ENCODE data around the gene BRICD5.
A peak's percentile ranks its signal among the peaks of the same experiment; 100 is the strongest.
"Not testable (repeated sequence)": the region's sequence is repeated elsewhere in the genome, so short reads cannot be mapped to it uniquely, and the experiment has no call there.

The BRICD5 gene

DNA sequence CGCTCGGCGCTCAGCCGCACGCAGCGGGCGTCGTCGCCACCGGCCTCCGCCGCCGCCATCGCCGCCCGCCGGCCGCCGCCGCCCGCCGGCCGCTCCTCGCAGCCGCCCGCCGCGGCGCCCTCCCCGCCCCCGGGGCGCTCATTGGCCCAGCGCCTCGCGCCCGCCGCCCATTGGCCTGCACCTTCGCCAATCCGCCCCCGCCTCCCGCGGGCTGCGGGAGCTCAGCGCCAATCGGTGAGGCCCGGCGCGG lies 4.0 kb upstream of the BRICD5 start, which contains the start of gene PGP:
Gene PGP, minus strand, starts transcription at position 122 of the 250 bp plus-strand sequence. Its CDS starts 63 bp downstream, at position 59.
- no peak for DNase-seq

DNA sequence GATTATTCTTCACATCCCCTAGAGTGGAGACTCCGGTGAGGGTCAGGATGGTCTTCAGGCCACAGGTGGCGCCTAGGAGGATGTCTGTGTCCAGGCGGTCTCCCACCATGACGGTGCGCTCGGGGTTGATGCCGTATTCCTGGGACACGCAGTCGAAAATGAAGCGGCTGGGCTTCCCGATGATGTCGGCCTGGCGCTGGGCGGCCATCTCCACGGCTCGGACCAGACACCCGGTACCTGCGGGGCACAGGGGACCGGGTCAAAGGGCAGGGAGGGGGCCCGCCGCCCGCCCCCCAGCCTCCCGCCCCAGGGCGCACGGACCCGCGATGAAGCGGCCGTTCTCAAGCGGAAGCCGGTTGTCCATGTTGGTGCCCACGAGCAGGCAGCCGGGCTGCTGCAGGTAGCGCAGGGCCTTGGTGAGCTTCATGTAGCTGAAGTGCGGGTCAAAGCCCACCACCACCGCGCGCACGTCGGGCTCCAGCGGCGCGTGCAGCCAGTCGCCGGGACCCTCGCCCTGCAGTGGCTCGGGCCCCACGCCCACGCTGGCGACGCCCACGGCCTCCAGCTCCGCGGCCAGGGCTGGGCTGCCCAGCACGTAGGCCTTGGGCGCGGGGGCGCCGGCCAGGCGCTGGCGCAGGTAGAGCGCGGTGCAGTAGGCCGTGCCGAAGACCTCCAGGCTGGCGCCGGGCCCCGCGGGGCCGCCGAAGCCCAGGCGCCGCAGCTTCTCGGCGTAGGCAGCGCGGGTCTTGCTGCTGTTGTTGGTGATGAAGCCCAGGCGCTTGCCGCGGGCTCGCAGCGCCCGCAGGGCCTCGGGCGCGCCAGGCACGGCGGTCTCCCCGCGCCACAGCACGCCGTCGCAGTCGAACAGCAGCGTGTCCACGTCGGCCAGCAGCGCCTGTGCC lies 3.4 kb upstream of the BRICD5 start:
- no peak for DNase-seq

DNA sequence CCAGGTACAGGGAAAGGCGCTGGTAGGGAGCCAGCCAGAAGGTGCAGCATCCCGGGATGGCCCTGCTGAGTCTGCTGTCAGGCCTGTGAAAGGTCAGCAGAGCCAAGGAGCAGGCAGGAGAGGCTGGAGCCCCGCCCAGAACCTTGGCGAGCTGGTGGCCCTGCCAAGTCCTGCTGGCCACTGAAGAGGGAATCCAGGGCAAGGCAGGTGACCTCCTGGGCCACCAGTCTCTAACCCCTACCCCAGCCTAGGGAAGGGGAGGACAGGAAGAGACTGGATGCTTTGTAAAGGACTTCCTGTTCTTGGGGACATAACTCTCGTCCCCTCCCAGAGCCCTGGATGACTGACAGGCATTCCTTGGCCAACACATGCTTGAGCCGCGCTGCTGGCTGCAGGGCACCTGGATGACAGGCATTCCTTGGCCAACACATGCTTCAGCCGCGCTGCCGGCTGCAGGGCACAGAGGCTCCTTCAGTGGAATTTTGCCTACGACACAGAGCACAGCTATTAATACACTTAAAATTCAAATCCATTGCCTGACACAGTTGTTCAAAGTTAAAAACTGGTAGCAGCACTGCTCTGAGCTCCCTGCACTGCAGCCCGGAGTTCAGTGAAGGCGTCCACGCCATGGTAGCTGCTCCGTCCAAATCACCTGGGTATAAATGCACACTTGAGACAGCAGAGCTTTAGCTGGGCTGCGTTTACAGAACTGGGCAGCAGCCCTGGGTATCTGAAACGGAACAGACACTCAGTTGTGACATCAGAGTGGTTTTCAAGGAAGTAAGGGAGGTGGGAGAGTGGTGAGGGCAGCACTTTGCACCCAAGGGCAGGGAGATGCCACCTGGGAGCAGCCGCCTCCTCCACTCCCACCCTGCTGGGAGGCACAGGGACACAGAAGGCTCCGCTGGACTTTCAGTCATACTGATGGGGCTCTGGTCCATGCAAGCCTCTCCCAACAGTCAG lies 2.0 kb upstream of the BRICD5 start:
- DNase-seq = no peak

DNA sequence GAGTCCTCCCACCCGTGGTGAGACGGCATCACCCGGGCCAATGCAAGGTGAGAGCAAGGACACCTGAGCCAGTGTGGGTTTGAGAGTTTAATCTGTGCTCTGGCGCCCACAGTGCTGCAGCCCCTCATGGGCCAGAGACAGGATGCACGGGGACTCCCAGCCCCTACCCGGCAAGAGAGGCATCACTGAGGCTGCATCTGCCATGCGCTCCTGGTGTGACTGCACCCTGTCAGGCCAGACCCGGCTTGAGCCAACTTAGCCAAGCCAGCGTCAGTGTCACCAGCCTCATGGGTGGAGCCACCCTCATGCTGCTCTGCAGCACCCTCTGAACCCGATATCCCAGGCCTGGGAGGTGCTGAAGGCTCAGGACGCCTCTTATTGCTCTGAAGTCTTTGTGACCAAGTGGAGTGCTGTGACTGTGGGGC lies 1.3 kb upstream of the BRICD5 start:
- DNase-seq = no peak

DNA sequence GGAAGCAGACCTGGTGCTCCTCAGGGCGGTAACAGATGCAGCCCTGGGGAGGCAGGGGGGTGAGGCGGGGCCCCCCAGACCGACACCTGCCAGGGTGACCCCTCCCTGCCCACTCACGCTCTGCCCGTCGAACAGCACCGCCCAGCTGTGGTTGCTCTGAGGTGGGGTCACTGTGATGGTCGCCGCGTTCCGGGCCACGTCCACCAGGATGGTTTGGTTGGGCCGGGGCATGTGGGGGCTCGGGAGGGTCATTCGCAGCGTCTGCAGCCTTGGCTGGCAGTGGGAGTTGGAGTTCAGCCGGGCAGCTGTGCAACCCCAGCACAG lies 692 bp downstream of the BRICD5 start:
- DNase-seq = no peak

DNA sequence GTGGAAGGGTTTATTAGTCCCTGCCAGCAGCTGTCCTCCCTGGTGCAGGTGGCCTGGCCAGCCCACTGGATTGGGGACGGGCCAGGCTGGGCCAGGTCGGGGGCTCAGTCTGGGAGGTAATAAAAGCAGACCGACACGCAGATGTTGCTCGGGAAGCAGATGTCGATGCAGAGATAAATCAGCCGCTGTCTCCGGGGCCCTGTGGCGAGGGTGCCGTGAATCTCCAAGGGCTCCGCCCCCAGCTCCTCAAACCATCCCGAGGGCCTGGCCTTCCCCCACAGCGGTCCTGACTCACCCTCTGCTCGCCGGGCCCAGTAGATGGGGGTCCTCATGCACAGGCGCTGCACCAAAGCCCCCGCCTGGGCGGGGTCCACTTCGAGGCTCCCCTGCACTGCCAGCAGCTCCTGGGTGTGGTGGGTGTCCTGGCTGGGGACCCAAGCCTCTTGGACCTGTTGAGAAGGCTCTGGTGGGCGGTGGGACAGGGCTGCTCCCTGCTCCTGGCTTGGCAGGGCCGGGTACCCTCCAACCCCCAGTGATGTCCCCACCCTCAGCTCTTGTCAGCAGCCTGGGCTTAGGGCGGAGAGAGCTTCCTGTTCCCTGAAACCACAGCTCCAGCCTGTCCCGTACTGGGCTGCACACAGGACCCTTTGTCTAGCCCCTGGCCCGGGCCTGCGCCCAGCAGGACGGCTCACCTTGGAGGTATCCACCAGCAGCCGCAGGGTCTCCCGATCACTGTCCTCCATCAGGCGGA lies 1.2 kb downstream of the BRICD5 start:
- no peak for DNase-seq

DNA sequence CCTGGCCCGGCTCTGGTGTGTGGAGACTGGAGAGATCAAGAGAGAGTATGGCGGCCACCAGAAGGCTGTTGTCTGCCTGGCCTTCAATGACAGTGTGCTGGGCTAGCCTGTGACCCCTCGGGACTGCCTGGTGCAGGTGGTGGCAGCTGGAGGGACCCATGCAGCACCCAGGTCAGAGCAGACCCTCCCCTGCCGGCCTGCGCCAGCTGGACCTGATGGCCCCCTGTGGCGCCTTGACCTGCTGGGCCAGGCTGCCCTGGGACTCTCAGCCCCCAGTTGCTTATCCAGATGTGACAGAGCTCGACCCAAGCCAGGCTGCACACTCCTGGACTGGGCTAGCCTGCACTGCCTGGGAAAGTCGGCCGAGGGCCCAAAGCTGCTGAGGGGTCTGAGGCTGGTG lies 1.9 kb downstream of the BRICD5 start:
- no peak for DNase-seq

DNA sequence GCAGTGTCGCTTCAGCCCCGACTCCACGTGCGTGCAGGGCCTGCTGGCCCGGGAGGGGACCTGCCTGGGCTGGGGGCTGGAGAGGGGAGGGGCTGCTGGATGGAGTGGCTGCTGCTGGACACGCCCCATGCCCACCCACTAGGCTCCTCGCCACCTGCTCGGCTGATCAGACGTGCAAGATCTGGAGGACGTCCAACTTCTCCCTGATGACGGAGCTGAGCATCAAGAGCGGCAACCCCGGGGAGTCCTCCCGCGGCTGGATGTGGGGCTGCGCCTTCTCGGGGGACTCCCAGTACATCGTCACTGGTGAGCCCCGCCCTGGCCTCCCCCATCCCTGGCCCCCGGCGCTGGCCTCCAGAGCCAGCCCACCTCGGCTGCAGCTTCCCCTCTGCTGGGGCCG lies 2.4 kb downstream of the BRICD5 start:
- peak; percentile 32 for DNase-seq

DNA sequence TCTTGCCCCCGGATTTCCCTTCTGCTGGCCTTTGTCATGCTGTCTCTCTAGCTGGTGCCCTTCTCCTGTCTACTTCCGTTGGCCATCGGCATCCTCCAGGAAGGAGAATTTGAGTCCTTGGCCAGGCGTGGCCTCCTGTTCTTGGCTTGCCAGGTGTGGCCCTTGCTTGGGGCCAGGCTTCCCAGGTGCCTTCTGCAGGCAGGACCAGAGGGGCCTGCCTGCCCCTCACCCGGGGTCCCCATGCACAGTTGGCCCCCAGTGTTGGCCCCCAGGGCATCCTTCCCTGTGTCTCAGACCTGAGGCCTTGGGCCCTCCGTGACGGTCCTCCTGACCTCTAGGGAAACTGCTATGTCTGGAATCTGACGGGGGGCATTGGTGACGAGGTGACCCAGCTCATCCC lies 2.8 kb downstream of the BRICD5 start:
- no peak for DNase-seq

DNA sequence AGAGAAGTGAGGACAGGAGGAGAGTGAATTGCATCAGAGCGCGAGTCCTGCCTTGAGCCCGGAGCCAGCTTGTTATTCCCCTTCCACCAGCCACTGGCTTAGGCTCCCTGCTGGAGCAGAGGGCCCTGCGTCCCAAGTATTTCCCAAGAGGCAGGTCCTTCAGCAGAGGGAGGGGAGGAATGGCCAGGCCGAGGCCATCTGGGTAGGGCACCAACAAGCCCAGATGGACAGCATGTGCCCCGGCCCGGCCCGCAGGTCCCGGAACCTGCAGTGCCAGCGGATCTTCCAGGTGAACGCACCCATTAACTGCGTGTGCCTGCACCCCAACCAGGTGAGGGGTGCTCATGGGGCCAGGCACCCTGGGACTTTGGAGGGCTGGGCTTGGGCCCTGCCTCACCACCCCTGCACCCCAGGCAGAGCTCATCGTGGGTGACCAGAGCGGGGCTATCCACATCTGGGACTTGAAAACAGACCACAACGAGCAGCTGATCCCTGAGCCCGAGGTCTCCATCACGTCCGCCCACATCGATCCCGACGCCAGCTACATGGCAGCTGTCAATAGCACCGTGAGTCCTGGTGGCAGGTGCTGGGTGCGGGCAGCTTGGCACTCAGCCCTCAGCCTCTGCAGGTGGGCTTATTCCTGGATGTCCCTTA lies 3.8 kb downstream of the BRICD5 start:
- DNase-seq = no peak

DNA sequence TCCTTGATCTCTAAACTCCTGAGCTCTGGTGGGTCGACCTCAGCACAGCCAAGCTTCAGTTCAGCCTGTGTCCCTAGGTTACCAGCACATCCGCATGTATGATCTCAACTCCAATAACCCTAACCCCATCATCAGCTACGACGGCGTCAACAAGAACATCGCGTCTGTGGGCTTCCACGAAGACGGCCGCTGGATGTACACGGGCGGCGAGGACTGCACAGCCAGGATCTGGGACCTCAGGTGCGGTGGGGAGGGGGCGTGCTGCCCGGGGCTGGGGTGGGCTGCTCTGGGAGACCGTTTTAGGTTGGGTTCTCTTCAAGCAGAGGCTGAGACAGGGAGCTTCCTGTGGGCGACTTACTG lies 4.3 kb downstream of the BRICD5 start:
- DNase-seq = no peak

DNA sequence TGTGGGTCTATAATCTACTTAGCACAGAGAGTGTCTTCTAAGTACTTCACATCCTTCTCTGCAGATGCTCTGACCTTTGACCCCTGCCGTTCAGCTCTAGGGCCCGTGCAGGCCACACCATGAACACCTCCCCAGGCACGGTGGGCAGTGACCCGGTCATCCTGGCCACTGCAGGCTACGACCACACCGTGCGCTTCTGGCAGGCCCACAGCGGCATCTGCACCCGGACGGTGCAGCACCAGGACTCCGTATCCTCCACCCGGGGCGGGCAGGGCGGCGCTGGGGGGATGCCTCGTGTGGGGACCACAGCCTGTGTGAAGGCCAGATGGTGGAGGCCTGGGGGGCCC lies 4.7 kb downstream of the BRICD5 start:
- DNase-seq = no peak

DNA sequence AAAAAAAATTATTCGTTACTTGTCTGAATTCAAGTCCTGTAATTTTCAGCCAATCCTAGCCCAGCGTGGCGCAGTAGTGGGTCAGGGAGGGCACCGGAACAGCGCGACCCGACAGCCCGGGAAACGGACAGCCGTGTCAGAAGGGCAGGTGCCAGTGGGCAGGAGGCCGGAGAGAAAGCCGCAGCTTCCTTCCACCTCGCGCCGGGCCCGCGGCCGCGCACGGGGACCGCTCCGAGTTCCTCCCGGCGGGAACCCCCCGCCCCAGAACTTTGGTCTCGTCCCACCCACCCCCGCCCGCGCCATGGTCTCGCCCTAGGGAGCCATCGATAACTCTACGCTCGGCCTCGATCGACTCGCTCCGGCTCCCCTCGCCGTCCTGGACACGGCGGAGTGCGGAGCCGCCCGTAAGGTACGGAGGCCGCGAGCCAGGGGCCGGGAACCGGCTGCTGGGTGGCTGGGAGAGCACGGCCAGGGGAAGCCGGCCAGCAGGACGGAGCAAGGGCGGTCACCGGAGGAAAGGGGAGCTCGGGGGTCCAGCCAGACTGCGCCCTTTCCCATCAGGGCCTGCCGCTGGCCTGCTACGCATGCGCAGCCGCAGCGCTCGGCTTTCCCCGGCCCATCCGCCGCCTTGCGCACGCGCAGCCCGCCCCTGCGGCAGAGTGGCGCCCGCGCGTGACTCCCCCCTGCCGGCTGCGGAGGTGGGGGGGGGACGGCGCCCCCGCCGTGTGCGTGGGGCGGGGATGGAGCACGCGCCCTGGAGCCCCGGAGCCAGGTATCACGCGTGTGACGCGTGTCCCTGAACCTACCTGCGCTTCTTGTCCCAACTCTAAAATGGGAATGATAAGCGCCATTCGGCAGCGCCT lies 5.3 kb downstream of the BRICD5 start, which contains the start of gene MLST8:
Gene MLST8, plus strand, starts transcription at position 351 of the 863 bp plus-strand sequence. CDS start 632 bp downstream, outside the sequence.
- peak; percentile 82 for DNase-seq

DNA sequence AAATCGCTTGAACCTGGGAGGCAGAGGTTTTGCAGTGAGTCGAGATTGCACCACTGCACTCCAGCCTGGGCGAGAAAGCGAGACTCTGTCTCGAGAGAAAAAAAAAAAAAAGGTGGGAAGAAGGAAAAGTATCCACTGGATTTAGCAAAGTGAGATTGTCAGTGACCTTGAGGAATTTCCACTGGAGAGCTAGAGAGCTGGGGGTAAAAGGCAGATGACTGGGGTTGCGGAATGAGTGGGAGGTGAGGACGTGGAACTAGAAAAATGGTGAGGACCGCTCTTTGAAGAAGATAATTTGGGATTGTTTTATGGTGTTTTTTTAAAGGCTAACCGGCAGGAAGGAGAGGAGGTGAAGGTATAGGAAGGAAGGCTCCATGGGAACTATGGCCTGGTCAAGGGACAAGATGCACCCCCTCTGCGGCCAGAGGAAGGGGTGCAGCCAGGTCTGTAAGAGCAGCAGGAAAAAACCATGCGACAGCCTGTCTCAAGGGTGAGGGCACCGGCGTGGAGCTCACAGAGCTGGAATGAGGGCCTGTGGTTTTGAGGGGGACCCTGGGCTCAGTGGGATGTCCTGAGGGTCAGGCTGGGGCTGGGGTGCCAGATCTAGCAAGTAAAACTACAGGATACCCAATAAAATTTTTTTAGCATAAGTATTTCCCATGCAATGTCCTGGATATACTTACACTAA lies 6.1 kb downstream of the BRICD5 start:
- DNase-seq = no peak

DNA sequence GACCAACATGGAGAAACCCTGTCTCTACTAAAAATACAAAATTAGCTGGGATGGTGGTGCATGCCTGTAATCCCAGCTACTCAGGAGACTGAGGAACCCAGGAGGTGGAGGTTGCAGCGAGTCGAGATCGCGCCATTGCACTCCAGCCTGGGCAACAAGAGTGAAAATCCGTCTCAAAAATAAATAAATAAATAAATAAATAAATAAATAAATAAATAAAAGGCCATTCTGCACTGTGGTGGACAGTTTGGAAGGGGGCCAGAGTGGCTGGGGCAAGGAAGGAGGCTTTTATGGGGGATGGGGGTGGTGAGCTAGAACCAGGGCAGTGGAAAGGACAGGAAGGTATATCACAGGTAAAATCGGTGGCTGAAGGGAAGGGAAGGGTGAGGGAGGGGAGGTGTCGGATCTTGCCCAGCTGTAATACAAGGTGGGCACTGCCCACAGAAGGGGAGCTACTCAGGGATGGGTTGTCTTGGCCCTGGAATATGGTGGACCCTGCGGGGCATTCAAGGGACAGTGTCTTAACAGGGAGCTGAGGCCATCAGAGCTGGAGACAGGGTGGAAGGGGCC lies 7.5 kb downstream of the BRICD5 start:
- not testable (repeated sequence) for DNase-seq

DNA sequence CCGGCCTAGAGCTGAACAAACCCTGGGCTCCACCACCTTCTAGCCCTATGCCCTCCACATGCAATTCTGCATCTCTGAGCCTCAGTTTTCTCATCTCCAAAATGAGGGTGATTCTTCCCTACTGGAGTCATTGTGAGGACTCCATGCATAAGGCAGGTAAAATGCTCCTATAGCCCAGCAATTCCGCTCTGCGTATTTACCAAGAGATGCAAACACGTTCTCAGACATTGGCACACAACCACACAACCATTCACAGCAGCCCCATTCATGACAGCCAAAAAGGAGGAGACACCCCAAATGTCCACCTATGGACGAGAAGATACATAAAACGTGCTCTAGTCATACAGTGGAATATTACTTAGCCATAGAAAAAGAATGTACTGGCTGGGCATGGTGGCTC lies 10.3 kb downstream of the BRICD5 start:
- DNase-seq = no peak

DNA sequence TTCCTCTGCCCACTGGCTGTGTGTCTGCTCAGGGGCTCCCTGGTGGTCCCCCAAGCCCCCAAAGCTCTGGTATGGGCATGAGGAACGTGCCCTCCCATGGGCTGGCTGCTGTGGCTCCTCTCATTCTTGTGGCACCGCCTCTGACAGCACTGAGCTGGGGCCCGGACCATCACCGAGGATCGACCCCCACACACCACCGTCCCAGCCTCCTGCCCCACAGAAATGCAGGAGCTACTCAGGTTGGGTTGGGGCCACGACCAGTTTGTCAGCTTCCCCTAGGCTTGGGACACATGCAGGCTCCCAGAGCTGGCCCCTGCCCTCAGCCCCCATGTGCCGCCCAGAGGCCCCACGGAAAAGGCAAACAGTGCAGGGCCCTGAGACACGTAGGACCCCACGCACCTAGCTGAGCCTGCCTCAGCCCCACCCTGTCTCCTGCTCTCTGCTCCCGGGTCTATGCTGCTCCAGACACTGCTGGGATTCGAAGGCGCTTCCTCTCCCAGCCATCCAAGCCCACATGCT lies 11.0 kb downstream of the BRICD5 start:
- DNase-seq = no peak

DNA sequence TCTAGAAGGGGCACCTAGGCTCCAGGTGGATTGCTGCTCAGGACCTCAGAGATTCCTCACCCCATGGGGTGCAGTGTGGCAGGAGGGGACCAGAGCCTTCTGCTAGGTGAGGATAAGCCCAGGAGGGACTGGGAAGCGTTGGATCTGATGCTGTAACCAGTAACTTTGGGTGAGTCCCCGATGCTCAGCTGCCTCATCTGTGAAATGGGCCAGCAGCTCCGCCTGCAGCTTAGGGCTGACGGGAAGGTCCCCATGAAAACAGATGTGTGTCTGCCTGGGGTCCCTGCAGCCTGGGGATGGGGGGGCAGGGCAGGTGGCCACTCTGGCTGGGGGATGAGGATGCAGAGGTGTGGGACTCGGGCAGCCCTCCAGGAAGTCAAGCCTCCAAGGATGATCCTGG lies 11.6 kb downstream of the BRICD5 start:
- no peak for DNase-seq

DNA sequence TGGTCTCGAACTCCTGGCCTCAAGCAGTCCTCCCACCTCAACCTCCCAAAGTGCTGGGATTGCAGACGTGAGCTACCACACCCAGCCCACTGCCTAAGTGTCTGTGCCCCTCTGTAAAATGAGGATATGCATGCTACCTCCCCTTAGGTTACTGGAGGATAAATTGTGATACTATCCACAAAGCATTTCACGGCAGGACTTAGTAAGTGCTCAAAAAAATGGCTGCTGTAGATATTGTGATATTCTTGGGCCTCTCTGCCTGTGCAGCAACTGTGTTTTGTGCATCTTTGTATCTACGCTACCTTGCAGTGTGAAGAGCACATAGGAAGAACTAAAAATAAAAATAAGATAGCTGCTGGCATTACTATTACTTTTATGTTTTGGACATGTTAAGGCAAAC lies 12.4 kb downstream of the BRICD5 start:
- no peak for DNase-seq

DNA sequence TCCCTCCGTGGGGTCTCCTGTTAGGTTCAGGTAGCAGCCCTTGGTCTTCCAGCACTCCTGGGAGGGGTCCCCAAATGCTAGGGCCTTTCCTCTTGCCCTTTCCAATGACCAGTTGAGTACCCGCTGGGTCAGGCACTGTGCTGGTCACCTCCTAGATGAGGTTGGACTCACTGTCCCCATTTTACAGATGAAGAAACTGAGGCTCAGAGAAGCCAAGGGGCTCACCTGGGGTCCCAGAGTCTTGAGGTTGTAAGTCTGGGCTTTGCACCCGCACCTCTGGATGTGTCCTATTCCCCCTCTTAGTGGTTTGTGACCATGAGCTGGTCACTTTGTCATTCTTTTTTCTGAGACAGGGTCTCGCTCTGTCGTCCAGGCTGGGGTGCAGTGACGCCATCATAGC lies 12.9 kb downstream of the BRICD5 start:
- DNase-seq = no peak
